OCI-LY1 (cell line): ENCODE measurements around the gene TANC1.

Source experiments
- H2AFZ ChIP-seq: fragments of 200-600 bp; sonication (generic), shearing (Covaris generic); 2 replicates; pipeline ENCODE4 v1.6.0; 2014; ENCODE audit warnings: antibody characterized with exemption, mild to moderate bottlenecking, low read length
- H3F3A ChIP-seq: fragments of 200-600 bp; sonication (generic), shearing (Covaris generic); 2 replicates; pipeline ENCODE4 v1.6.0; 2014; ENCODE audit warnings: mild to moderate bottlenecking, antibody characterized with exemption, low read length, moderate library complexity; ENCODE audit not compliant: insufficient read depth
- H3K27ac ChIP-seq: fragments of 200-600 bp; sonication (generic); 2 replicates; pipeline ENCODE4 v1.5.1; 2014; ENCODE audit warnings: low read length, mixed run types, mild to moderate bottlenecking, low read depth; ENCODE audit not compliant: poor library complexity, severe bottlenecking
- H3K27me3 ChIP-seq: fragments of 200-600 bp; sonication (generic); 2 replicates; pipeline ENCODE4 v1.6.0; 2014; ENCODE audit warnings: antibody characterized with exemption, mild to moderate bottlenecking, low read length, moderate library complexity; ENCODE audit not compliant: insufficient read depth
- H3K36me3 ChIP-seq: fragments of 200-600 bp; sonication (generic); 2 replicates; pipeline ENCODE4 v1.6.1; 2014; ENCODE audit warnings: mild to moderate bottlenecking, antibody characterized with exemption, low read length, moderate library complexity, mixed read lengths; ENCODE audit not compliant: insufficient read depth
- H3K4me1 ChIP-seq: fragments of 200-600 bp; sonication (generic); 2 replicates; pipeline ENCODE4 v1.5.1; 2014; ENCODE audit warnings: mild to moderate bottlenecking, low read length, moderate library complexity; ENCODE audit not compliant: insufficient read depth, severe bottlenecking
- H3K4me2 ChIP-seq: fragments of 200-600 bp; sonication (generic), shearing (Covaris generic); 2 replicates; pipeline ENCODE4 v1.6.1; 2014; ENCODE audit warnings: low read length
- H3K4me3 ChIP-seq: fragments of 200-600 bp; sonication (generic); 2 replicates; pipeline ENCODE4 v1.5.1; 2014; ENCODE audit warnings: low read length, low read depth, mild to moderate bottlenecking, mixed read lengths; ENCODE audit not compliant: poor library complexity, severe bottlenecking
- H3K79me2 ChIP-seq: fragments of 200-600 bp; shearing (Covaris generic); 2 replicates; pipeline ENCODE4 v1.6.1; 2016; ENCODE audit warnings: mixed run types, low read length, mixed read lengths; ENCODE audit not compliant: insufficient read depth
- H3K9ac ChIP-seq: fragments of 200-600 bp; sonication (generic), shearing (Covaris generic); 2 replicates; pipeline ENCODE4 v1.6.1; 2014; ENCODE audit warnings: mild to moderate bottlenecking, low read length, mixed read lengths
- H3K9me2 ChIP-seq: fragments of 200-600 bp; sonication (generic), shearing (Covaris generic); 2 replicates; pipeline ENCODE4 v1.6.1; 2014; ENCODE audit warnings: low read depth, mild to moderate bottlenecking, low read length, mixed read lengths
- H3K9me3 ChIP-seq: fragments of 200-600 bp; shearing (Covaris generic); 2 replicates; pipeline ENCODE4 v1.6.1; 2014; ENCODE audit warnings: low read length, mixed read lengths
- H4K20me1 ChIP-seq: fragments of 200-600 bp; sonication (generic), shearing (Covaris generic); 2 replicates; pipeline ENCODE4 v1.6.0; 2016; ENCODE audit warnings: mild to moderate bottlenecking, low read length; ENCODE audit not compliant: insufficient read depth
- EZH2 ChIP-seq: fragments of 200-600 bp; sonication (generic), shearing (Covaris generic); IDR thresholded peaks from 2 replicates; pipeline ENCODE4 v1.8.0; 2017; ENCODE audit warnings: borderline replicate concordance, mixed run types, mild to moderate bottlenecking, antibody characterized with exemption, low read length, moderate library complexity, mixed read lengths
- TF ChIP-seq, protein P1 (sequence below): fragments of 200-600 bp; sonication (generic), shearing (Covaris generic); IDR thresholded peaks from 2 replicates; pipeline ENCODE4 v1.5.1; 2017; ENCODE audit warnings: mild to moderate bottlenecking, antibody characterized with exemption, low read length, moderate library complexity, mixed read lengths

The TANC1 gene

GRCh38 chr2:159165048-159165447 lies 196.6 kb downstream of the TANC1 start:
- H3K4me1 ChIP-seq = no peaks in the 10 kb centered on the region
- no peaks in the 10 kb centered on the region; the same call in 1 of the 2 replicates for H3K9me3 ChIP-seq
- TF ChIP-seq, protein P1, sequence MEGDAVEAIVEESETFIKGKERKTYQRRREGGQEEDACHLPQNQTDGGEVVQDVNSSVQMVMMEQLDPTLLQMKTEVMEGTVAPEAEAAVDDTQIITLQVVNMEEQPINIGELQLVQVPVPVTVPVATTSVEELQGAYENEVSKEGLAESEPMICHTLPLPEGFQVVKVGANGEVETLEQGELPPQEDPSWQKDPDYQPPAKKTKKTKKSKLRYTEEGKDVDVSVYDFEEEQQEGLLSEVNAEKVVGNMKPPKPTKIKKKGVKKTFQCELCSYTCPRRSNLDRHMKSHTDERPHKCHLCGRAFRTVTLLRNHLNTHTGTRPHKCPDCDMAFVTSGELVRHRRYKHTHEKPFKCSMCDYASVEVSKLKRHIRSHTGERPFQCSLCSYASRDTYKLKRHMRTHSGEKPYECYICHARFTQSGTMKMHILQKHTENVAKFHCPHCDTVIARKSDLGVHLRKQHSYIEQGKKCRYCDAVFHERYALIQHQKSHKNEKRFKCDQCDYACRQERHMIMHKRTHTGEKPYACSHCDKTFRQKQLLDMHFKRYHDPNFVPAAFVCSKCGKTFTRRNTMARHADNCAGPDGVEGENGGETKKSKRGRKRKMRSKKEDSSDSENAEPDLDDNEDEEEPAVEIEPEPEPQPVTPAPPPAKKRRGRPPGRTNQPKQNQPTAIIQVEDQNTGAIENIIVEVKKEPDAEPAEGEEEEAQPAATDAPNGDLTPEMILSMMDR = no peak
- TF ChIP-seq EZH2 = no peak
- no peaks in the 10 kb centered on the region for H3K9me2 ChIP-seq
- no peak overlapping the region for H3K4me3 ChIP-seq
- no peak overlapping the region for H3K4me2 ChIP-seq
- no peak overlapping the region for H3K9ac ChIP-seq
- H2AFZ ChIP-seq = no peak overlapping the region
- H3K27me3 ChIP-seq = no peaks in the 10 kb centered on the region; the same call in 1 of the 2 replicates
- no peaks in the 10 kb centered on the region for H4K20me1 ChIP-seq
- H3K36me3 ChIP-seq = no peaks in the 10 kb centered on the region
- H3F3A ChIP-seq = no peaks in the 10 kb centered on the region
- no peak overlapping the region for H3K27ac ChIP-seq
- no peaks in the 10 kb centered on the region for H3K79me2 ChIP-seq

GRCh38 chr2:159168707-159169106 lies 200.3 kb downstream of the TANC1 start:
- Histone ChIP-seq H3K27ac (no peak overlapping the region), H3K9ac (no peak overlapping the region), H4K20me1 (no peaks in the 10 kb centered on the region), H3K36me3 (no peaks in the 10 kb centered on the region), H3K79me2 (no peaks in the 10 kb centered on the region), H3K27me3 (no peaks in the 10 kb centered on the region; the same call in 1 of the 2 replicates), H3K4me3 (no peak overlapping the region), H3K4me1 (no peaks in the 10 kb centered on the region), H2AFZ (no peak overlapping the region), H3K9me2 (no peaks in the 10 kb centered on the region), H3K9me3 (no peaks in the 10 kb centered on the region; the same call in 1 of the 2 replicates), H3F3A (no peaks in the 10 kb centered on the region), H3K4me2 (no peak overlapping the region)
- TF ChIP-seq, protein P1 = no peak
- no peak for TF ChIP-seq EZH2

DNA sequence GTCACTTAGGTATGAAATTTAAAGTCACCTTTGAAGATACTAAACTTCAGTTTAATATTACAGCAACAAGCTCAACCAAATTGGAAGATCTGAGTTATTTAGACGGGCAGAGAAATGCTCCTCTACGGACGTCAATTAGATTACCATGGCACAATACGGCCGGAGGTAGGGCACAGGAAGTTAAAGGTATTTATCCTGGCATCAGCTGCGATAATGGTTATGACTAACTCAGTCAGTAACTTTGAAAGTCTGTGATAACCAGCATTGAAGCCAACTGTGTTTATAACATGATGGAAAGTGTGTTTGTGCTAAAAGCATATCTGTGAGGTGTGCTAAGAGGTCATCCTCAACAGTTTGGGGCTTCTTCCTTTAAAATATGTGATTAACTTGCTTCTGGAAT lies 200.7 kb downstream of the TANC1 start:
- Histone ChIP-seq H3K27me3 (no peaks in the 10 kb centered on the region; the same call in 1 of the 2 replicates), H3K4me2 (no peak overlapping the region), H3K4me1 (no peaks in the 10 kb centered on the region), H3K79me2 (no peaks in the 10 kb centered on the region), H3K36me3 (no peaks in the 10 kb centered on the region), H2AFZ (no peak overlapping the region), H4K20me1 (no peaks in the 10 kb centered on the region), H3K27ac (no peak overlapping the region), H3K9ac (no peak overlapping the region), H3K9me2 (no peaks in the 10 kb centered on the region), H3F3A (no peaks in the 10 kb centered on the region), H3K9me3 (no peaks in the 10 kb centered on the region; the same call in 1 of the 2 replicates), H3K4me3 (no peak overlapping the region)
- TF ChIP-seq, protein P1 = no peak
- no peak for TF ChIP-seq EZH2
